SH-SY5Y (cell line): ENCODE results near the gene STARD6.

Experiments used
- GATA2 ChIP-seq: IDR thresholded peaks from 2 replicates; pipeline ENCODE4 v1.6.1; 2011; ENCODE audit warnings: mild to moderate bottlenecking, low read depth, low read length
- GATA3 ChIP-seq: IDR thresholded peaks from 2 replicates; pipeline ENCODE4 v1.6.1; 2011; ENCODE audit warnings: low read depth, mild to moderate bottlenecking, low read length, moderate library complexity

DNA sequence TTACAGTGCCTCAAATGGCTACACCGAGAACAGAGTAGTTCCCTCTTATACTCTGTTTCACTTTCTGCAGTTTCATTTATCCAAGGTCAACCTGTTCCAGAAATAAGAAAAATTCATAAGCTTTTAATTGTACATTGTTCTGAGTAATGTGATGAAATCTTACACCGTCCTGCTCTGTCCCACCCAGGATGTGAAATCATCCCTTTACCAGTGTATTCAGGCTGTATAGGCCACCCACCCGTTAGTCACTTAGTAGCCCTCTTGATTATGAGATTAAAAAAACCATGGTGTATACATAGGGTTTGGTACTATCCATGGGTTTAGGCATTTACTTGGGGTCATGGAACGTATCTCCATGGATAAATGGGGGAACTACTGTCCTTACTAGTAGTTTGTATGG is 29.8 kb downstream of the STARD6 start:
- TF ChIP-seq GATA2, result no peak
- TF ChIP-seq GATA3, result no peak
